Adrenal gland (tissue), 5 donors: ENCODE data around the gene BOLA2B.

Source experiments
- POLR2A ChIP-seq, 2 donors: fragments of 450-650 bp; IDR thresholded peaks; one replicate each; pipeline ENCODE4 v1.6.1; 2017; ENCODE audit warnings: antibody characterized with exemption in 2 of 2, mild to moderate bottlenecking in 2 of 2, moderate library complexity in 1 of 2
- TF ChIP-seq, protein P1 (sequence below), 6 experiments: fragments of 450-650 bp in 4 of 6; fragments of 200-600 bp in 2 of 6; sonication (generic) in 1 of 6; IDR thresholded peaks; 1 replicate in 5 of 6; 2 replicates in 1 of 6; pipeline versions ENCODE4 v1.5.1 to v1.8.0; 2016 to 2021; ENCODE audit warnings: antibody characterized with exemption in 6 of 6, mild to moderate bottlenecking in 2 of 6, moderate library complexity in 1 of 6
- donor health status: DM: no; HTN: no; CAD: no.

- TF ChIP-seq, protein P1, sequence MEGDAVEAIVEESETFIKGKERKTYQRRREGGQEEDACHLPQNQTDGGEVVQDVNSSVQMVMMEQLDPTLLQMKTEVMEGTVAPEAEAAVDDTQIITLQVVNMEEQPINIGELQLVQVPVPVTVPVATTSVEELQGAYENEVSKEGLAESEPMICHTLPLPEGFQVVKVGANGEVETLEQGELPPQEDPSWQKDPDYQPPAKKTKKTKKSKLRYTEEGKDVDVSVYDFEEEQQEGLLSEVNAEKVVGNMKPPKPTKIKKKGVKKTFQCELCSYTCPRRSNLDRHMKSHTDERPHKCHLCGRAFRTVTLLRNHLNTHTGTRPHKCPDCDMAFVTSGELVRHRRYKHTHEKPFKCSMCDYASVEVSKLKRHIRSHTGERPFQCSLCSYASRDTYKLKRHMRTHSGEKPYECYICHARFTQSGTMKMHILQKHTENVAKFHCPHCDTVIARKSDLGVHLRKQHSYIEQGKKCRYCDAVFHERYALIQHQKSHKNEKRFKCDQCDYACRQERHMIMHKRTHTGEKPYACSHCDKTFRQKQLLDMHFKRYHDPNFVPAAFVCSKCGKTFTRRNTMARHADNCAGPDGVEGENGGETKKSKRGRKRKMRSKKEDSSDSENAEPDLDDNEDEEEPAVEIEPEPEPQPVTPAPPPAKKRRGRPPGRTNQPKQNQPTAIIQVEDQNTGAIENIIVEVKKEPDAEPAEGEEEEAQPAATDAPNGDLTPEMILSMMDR (IDR thresholded peaks at IDR 0.05): no peak
- TF ChIP-seq POLR2A (IDR thresholded peaks at IDR 0.05): no peak
These were observed 8.4 kb downstream of the BOLA2B start for GRCh38 chr16:30184891-30185682.
